Measurements from ENCODE around the gene ASCL4. TPM values are rescaled to one million over a fixed set of nuclear protein-coding genes. Genes with fewer than 3 reads are reported as not detected.

Gene ASCL4
- polyA plus RNA-seq, 10 donors = 0.58 to 2.3 TPM; not detected in 8

DNA sequence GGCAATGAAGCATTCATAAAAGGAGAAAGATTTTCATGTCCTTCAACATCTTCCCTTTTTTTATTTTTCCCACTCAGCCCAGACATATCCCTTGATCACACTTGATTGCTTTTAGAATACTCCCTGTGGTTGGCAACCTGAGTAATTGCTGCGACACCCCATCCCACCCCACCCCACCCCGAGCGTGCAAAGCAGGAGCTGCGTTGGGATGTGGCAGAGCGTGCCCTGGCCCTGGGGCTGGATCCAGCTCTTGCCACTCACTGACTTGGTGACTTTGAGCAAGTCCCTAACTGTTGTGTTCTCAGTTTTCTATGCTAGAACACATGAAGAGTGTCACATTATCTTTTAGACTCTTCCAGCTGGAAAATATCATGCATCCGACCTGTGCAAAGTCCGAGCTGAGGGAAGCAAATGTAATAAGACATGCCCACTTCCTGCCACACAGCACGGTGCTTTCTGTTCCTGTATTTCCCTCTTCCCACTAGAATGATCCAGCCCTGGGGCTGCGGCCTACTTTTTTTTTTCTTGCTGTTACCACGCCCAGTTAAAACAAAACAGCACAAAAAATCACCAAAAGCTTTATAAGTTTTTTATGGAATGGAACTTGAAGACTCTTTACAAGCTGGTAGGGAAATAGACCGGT lies 4.0 kb downstream of the ASCL4 start:
- peak in 1 of 3 donors; percentile 7 for DNase-seq

DNA sequence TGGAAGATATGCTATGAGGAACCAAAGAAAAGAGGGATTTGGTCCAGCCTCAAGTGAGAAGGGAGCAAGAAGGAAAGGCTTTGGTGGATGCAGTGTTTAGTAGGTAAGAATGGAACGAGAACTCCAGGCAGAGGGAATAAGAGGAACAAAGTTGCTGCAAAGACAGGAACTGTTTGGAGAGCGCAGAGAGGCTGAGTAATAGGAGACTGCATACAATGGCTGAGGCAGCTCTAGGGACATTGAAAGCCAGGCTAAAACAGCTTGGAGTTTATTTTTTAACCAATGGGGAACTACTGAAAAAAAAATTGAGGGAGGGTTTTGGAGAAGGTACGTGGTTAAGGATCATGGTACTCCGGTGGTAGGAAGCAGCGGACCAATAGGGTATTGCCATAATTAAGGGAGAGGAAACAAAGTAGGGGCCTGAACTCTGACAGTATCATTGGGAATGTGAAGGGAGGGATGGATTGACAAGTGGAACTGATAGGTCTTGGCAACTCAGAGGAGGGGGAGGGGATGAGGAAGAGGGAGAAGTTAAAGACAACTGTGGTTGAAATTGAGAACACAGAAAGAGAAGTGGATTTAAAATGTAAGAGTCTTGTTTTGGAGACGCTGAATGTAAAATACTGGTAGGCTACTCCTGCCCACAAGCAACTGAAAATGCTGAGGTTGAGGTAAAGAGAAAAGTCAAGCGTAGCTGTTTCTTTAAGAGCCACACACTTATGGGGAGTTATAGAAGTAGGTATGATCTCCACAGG lies 4.8 kb downstream of the ASCL4 start:
- DNase-seq = peak in 1 of 3 donors; percentile 31

DNA sequence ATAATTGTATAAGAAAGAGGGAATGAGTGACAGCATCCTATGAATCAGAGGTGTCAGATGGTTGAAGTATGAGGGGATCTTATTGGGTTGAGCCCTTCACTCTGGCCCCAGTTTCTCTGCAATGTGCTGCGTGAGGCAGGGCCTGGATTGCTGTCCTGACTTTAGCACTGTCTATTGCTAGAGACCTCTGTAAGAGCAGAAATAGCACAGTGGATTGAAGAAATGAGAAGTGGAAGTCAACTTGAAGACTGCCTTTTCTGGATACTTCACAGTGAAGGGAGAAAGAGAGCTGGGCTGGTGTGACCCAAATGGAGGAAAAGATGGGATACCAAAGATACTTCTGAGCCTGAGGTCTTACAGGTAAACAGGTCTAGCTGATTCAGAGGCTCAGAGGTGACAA lies 5.8 kb downstream of the ASCL4 start:
- peak in 1 of 3 donors; percentile 7 for DNase-seq

DNA sequence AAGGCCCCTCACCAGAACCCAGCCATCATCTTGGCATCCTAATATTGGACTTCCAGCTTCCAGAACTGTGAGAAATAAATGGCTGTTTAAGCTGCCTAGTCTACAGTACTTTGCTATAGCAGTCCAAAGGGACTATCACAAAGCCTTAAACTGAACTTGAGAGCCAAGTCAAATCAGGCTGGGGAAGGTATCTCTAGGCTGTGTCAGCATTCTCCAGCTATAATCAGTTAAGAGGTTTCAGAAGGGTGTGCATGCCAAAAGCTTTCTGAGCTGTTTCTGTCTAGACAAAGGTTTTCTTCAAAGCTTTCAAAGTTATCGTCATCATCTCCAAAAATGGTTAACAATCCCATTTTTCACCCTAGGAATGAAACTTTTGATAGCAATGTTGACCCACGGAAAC lies 7.6 kb downstream of the ASCL4 start:
- no peak for DNase-seq

DNA sequence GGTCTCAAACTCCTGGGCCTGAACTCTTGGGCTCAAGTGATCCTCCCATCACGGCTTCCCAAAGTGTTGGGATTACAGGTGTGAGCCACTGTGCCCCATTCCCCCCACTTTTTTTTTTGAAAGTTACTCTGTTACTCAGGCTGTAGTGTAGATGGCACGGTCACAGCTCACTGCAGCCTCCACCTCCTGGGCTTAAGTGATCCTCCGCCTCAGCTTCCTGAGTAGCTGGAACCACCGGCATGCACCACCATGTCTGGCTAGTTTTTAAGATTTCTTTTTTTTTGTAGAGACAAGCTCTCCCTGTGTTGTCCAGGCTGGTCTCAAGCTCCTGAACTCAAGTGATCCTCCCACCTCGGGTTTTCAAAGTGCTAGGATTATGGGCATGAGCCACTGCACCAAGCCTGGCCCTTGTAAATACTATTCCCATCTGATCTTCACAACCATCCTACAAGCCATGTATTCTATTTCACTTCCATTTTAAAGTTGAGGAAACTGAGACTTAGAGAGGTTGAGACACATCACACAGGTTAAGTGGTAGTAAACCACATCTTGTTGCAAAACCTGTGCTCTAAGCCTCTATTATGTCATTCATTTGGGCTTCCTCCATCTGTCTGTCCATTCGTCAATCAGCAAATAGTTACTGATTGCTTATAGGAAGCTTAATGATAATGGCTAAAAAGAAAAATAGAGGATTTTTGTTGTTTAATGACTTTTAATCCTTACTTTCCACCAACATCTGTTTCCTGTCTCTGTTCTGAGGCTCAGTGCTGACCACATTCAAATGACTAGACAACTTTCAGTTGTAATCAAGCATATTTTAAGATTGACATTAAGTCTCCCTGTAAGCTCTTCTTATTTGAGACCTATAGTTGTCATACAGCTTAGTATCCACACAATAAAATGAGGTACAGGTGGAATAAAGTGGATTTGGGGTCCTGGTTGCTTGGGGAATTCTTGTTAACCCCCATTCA lies 9.2 kb downstream of the ASCL4 start:
- no peak for DNase-seq

DNA sequence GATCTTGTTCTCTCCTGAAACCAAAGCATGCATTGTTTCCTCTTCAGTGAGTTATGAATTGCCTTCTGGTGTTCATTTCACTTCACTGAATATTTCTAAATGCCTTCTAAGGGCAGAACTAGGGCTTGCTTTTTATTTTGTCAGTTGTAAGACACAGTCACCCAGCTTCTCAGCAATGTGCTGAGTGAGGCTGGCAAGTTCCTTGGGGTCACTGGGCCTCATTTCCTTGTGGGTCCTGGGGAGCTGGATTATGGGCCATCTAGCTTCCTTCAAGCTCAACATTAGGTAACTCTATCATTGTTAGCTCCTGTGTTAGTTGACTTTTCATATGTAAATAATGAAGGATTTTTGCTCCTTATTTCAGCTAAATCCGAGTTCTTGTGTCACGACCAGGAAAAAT lies 13.8 kb downstream of the ASCL4 start:
- DNase-seq = no peak

DNA sequence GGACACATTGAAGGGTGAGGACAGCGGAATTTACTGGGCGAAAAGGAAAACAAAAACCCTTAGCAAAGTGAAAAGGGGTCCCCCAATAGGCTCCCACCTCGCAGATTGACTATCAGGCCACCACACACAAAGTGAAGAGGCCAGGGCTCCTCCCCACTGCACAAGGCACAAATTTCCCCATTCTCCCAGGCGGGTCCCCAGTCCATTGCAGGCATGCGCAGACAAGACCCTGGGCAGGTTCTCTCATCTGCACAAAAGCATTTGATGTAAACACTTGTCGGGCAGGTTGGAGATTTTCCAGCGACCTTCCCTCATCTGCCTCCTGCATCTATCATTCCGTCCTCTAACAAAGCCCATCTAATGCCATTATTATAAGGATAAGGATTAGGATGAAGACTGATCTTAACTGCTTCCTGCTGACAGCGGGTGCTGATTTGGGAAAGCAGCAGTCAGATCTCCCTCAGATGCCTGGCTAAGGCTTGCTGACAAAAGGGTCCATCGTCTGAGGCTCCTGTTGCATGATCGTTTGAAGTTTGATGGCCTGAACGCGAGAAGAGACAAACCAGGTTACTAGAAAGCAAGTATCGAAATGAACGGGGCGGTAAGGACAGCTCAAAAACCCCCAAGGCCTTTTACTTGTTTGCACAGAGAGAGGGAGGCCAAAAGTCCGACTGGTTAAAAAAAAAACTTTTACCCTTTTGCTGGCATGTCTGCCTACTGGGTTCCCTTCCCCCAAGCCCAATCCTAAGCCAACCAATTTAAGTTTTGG lies 14.4 kb downstream of the ASCL4 start:
- DNase-seq = no peak

DNA sequence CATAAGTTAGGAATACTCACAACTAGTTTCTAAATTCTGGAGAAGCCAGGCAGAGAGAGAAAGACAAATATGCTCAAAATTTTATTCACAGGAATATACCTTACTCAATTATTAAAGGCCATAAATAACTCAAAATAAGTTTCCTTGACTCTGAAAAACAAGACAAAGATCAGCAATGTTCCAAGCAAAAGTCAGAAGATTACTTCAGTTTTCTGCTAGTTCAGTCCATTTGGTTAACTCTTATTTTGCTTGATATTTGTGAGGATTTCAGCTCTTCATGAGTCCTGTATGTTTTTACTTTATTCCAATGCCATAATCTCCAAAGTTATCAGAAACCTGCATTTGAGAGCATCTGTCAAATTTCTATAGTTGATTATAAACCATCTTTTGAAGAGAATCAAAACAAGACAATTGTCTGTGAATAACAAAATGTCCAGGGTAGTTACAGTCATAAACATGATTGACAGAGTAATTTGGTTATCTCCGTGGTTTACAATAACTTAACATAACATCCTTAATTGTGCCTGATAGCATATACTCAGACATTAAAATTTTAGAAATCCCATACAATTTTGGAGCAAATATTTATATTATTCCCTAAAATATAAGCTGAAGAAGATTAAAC lies 17.1 kb downstream of the ASCL4 start:
- no peak for DNase-seq

DNA sequence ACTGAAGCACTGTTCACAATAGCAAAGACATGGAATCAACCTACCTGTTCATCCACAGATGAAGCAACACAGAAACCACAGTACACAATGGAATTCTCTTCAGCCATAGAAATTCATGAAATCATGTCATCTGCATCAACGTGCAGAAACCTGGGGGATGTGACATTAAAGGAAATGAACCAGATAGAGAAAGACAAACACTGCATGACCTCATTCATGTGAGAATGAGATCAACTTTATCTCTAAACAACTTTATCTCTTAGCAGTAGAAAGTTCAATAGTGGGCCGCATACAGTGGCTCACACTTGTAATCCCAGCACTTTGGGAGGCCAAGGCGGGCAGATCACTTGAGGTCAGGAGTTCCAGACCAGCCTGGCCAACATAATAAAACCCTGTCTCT lies 19.9 kb downstream of the ASCL4 start:
- DNase-seq = no peak

DNA sequence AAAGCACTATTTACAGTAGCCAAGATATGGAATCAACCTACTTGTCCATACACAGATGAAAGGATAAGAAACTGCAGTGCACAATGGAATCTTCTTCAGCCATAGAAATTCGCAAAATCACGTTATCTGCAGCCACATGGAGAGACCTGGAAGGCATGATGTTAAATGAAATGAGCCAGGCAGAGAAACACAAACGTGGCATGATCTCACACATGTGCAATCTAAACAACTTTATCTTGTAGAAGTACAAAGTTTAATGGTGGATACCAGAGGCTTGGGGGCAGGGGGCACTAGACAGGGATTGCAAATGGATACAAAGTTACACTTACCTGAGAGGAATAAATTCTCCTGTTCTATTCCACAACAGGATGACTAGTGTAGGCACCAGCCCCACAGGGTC lies 24.1 kb downstream of the ASCL4 start:
- no peak for DNase-seq

DNA sequence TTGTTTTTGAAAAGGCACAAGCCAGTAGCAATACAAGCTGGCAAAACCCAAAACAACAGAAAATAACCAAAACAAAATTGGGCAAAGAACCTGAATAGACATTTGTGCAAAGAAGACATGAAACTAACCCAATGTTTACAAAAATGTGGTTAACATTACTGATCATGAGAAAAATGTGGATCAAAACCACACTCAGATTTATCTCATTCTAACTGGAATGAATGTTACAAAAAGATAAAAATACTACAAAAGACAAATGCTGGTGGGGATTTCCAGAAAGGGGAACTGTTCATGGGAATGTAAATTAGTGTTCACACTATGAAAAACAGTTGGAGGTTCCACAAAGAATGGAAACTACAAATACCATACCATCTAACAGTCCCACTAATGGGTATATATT lies 26.6 kb downstream of the ASCL4 start:
- no peak for DNase-seq

DNA sequence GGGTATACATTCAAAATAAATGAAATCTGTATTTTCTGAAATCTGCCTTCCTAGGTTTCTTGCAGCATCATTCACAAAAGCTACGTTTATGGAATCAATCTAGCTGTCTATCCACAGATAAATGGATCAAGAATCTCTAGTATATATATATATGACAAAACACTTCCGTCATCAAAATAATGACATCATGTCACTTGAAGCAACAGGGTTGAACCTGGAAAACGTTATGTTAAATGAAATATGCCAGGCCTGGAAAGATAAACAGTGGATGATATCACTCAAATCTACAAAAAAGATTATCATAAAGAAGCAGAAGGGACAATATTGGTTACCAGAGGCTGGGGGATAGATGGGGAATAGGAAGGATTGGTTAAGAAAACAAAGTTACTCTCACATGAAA lies 28.6 kb downstream of the ASCL4 start:
- no peak for DNase-seq

DNA sequence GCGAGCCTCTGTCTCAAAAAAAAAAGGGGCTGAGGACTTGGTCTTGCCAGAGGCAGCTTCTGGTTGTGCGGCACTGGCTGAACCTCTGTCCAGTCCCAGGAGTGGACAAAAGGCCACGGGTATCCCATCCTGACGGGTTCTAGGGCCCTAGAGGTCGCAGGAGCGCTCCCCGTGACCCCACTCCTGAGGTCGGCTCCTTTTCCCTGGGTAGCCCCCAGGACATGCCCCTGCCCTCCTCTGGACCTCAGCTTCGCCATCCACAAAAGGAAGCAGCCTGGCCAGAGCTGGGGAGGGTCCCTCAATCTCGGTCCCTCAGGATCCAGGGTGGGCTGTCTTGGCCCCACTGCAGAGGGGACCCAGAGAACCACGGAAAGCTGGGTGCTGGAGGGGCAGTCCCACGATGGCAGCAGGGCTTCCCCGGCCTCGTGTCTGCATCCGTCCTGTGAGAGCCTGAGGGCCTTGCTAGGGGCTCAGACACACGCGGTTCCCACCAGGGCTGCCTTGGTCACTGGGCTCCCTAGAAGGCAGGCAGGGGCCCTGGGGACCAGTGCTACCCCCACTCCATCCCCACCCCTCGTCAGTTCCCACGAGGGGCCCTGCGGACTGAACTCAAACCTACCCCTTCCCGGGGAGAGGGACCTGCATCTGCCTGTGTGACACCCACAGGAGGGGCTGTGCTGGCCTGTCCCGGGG lies 31.1 kb downstream of the ASCL4 start:
- DNase-seq = no peak

DNA sequence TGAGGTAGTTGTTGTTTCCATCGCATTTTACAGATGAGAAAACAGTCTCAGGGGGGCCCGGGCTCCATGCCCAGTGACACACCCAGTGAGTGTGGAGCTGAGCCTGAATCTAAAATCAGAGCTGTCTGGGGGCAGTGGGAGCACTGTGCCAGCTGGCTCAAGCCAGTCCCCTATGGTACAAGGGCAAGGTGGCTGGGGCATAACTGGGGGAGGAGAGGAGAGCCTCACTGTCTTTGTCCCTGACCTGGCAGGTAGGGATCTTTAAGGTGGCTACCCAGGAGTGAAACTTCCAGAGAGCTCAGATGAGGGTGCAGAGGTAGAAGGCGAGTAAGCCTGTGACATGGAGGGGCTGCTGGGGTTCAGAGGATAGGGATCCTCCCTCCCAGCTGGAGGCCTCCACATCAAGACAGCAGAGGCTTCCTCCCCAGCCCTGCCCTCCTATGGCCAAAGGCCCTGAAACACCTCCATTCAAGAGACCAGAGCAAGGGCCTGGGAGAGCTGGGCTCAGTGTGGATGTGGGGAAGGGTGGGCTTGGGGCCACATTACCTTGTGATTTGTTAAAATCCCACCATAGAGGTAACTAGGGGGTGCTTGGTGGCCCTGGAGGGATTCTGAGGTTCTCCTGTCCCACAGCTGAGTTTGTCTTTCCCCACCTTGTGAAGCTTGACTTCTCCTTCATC lies 33.1 kb downstream of the ASCL4 start:
- no peak for DNase-seq

DNA sequence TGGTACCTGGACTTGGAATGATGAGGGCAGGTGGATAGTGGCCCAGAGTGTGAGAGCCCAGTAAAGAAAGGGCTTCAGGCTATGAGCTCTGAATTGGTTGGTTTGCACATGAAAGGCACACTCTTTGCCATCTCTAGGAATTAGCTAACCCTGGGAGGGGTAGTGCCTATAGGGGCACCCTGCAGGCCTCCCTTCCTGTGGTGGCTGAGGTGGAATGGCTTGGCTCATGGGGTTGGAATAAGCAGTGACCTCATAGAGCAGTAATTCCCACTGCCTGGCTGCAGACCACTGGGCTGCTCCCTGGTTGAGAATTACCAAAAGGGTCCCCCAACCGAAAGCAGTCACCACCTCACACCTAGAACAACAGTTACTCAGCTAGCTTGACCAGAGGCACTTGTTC lies 42.7 kb downstream of the ASCL4 start:
- no peak for DNase-seq

DNA sequence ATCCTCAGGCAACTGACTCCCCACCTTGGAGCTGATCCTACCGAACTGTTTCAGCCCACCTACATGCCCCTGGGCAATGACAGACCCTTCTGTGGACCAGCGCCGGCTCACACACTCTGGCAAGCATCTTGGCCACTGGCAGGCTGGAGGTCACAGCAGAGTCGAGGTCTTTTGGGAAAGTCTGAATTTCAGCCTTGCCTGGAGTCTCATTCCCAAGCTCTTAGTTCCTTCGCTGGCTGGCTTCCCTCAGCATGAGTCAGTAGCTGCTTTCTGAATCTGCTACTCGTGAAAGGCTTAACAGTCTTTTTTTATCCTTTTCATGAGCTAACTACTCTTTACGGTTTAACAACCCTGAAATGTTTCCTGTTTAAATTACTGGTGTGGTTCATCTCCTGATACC lies 44.5 kb downstream of the ASCL4 start:
- peak in 1 of 3 donors; percentile 17 for DNase-seq

DNA sequence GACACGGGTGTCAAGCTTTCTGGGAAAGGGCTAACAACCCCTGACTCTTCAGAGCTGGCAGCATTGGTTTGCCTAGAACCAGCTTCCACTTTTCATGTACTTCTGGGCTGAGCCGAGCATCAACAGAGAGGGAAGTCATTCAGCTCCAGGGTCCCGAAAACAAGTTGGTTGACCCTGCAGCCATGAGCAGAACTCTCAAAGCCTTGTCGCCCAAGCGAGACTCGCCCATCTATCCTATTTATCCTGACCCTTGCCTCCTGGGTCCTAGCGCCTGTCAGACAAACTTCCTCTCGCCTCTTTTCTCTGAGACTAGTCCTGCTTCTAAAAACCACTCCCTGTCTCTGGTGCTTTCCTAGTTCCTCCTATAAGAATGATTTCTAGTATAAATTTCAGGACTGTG lies 47.9 kb downstream of the ASCL4 start:
- no peak for DNase-seq

All from muscle of back (tissue), 11 donors.